Upper lobe of left lung (tissue), 4 donors: ENCODE results near the gene DCAF15.

Experiments used
- POLR2A ChIP-seq, 4 donors: fragments of 450-650 bp; IDR thresholded peaks; one replicate each; pipeline ENCODE4 v1.5.1; 2016 to 2017; ENCODE audit warnings: antibody characterized with exemption in 4 of 4, mild to moderate bottlenecking in 2 of 4
- TF ChIP-seq, protein P1 (sequence below), 6 experiments: fragments of 450-650 bp in 4 of 6; fragments of 200-600 bp in 2 of 6; sonication (generic) in 2 of 6; IDR thresholded peaks; one replicate each; pipeline ENCODE4 v1.5.1; 2016 to 2019; ENCODE audit warnings: antibody characterized with exemption in 6 of 6

DNA sequence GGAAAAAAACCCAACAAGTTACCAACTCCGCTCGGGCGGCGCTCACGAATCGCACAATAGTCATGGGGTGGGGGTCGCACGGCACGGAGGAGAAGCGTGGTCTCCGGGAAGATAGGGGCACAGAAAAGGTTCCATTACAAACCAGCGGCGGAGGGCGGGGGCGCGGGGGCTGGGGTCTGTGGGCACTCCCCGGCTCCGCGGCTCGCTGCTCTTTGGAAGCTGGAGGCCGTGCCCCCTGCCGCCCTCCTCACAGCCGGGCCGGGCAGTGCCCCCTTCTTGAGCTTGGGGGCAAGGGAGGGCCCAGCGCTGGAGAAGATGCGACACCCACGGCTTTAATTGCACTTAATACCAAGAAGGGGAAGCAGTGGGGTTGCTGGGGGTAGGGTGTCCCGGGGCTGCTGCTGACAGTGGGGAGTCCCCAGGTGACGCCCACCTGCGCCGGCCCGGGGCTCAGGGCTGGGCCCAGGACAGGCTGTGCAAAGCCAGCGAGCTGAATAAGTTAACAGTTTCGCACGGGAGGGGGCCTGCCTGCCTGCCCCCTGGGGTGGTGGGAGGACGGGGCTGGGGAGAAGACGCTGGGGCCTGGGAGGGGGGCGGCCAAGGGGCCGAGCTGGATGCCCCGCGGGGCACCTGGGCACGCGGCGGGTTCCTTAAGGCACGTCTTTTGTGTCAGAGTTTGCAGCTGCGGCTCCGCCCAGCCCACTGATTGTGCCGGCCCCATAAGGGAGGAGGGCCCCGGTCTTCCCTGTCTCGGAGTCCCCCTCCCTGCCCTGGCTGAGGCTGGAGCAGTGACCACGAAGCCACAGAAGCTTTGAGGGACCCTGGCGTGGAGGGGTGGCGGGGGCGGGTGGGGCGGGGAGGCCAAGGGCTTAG lies 9.8 kb downstream of the DCAF15 start:
- TF ChIP-seq, protein P1, sequence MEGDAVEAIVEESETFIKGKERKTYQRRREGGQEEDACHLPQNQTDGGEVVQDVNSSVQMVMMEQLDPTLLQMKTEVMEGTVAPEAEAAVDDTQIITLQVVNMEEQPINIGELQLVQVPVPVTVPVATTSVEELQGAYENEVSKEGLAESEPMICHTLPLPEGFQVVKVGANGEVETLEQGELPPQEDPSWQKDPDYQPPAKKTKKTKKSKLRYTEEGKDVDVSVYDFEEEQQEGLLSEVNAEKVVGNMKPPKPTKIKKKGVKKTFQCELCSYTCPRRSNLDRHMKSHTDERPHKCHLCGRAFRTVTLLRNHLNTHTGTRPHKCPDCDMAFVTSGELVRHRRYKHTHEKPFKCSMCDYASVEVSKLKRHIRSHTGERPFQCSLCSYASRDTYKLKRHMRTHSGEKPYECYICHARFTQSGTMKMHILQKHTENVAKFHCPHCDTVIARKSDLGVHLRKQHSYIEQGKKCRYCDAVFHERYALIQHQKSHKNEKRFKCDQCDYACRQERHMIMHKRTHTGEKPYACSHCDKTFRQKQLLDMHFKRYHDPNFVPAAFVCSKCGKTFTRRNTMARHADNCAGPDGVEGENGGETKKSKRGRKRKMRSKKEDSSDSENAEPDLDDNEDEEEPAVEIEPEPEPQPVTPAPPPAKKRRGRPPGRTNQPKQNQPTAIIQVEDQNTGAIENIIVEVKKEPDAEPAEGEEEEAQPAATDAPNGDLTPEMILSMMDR (IDR thresholded peaks at IDR 0.05): no peak
- TF ChIP-seq POLR2A (IDR thresholded peaks at IDR 0.05): no peak
